HG02981 (cell line): ENCODE data around the gene FIGN.

Experiments
- ATAC-seq: cut with Tn5 transposase; IDR thresholded peaks from one replicate; pipeline ENCODE4 v1.9.1; 2021; ENCODE audit warnings: mild to moderate bottlenecking, moderate library complexity; ENCODE audit not compliant: unreplicated experiment

The FIGN gene

DNA sequence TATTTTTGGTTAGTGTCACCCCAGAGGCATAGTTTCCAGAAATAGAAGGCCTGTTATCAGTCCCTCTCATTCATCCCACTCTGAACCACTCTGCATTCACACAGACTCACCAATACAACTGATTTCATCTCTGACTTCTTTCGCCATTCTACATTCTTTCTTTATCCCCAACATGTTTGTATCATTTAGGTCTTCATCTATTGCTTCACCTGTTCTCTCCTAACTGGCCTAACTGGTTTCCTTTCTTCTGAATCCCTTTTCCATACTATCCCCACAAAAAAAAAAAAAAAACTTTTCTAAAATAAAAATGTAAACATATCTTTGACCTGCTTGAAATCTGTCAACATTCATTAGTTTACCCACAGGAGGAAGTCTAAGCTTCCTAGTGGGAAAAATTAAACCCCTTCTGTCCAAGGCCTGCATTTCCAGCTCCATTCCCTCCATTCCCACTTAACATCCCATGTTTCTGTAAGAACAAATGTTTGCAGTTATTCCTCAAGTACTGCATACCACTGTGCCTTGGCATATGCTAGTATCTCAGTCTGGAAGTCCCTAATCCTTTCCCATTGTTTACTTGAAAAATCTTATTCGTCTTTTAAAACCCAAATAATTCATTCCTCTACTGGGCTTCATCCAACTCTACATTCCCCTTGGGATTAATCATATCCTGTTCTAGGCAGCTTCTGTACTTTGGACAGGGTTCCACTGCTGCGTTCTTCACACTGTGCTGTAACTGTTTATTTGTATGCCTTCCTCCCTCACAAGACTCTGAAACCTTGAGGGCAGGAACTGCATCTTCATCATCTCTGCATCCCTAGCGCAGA is 68.5 kb downstream of the FIGN start:
- no peak for ATAC-seq

DNA sequence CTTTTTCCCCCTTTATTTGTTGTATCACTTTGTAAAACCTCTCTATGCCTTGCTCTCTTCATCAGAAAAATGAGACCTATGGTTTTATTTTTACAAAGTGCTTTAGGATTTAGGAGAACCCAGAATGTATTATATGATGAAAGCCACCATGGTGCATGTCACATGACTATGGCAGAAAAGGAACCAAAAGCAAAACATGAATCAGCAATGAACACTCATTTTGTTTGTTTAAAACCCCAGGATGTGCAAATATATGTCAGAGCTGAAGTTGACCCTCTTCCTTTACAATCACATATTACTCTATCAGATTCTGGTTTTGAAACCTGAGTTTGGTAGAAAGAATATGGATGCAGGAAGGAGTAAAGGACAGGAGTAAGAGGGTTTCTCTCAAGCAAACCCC is 70.0 kb downstream of the FIGN start:
- ATAC-seq: no peak

DNA sequence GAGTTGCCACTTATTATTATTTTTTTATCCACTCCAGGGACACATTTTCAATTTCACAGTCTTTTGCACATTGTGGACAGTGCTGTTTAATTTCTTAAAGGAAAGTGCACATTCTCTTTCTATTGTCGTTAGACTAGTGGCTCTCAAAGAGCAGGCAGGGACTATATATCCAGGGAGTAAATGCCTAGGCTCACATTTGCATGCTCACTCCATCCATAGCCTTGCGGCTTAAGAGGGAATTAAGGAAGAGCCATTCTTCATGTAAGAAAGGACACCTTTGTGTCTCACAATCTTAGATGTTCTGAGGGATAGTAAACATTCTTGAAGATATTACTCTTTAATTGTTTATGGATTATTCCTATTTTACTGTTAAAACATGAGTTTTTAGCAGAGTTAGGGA is 70.8 kb downstream of the FIGN start:
- no peak for ATAC-seq

DNA sequence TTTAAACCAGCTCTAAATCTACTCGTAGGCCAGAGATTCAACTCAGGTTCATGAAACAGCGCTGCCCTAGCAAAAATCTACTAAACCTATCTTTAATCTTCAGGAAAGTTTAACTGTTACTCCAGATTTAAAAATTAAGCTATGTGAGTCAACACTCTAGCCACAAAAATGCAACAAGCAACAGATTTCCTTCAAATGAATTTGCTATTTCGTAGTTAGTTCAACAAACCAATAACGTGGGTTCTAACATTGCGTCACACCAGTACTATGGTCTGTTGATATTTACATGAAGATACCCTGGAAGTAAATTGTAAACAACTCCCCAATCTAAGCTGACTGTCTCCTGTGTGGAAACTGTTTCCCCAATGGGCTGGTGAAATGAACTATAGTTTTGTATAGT is 71.2 kb downstream of the FIGN start:
- no peak for ATAC-seq

DNA sequence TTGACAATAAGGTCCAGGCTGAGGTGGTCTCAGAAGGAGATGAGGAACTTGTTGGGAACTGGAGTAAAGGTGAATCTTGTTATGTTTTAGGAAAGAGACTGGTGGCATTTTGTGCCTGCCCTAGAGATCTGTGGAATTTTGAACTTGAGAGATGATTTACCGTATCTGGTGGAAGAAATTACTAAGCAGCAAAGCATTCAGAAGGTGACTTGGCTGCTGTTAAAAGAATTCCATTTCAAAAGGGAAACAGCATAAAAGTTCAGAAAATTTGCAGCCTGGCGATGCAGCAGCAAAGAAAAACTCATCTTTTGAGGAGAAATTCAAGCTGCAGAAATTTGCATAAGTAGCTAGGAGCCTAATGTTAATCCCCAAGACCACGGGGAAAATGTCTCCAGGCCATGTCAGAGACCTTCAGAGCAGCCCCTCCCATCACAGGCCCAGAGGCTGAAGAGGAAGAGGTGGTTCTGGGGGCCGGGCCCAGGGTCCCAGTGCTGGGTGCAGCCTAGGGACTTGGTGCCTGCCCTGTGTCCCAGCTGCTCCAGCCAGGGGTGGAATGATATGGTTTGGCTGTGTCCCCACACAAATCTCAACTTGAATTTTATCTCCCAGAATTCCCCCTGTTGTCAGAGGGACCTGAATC is 73.5 kb downstream of the FIGN start:
- no peak for ATAC-seq

DNA sequence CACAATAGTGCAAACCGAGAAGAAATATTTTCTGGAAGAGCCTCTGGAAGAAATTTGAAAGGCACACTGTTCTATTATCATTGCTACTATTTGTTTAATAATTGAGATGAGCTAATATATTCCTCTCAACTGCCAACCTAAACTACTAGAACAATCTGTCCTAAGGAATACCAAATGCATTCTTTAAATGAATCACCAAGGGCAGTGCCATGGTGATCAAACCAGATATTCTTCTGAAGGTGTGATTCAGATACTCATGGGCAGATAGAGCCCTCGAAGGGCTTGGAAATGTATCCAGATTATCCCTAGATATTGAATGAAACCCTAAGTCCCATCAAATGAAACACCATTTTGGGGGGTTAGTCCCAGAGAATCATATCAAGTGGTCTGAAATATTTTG is 76.6 kb downstream of the FIGN start:
- ATAC-seq: no peak

DNA sequence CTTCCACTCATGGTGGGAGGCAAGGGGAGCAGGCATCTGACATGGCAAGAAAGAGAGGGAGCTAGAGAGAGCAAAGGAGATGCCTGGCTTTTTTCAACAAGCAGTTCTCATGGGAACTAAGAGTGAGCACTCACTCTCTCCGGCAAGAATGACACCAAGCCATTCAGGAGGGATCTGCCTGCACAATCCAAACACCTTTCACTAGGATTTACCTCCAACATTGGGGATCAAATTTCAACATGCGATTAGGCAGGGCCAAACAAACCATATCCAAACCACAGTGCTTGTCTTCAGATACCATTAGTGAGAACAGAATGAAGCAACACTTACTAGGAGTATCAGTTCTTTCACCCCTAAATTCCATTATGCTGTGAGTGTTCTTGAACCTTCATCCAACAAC is 77.3 kb downstream of the FIGN start:
- ATAC-seq: no peak

DNA sequence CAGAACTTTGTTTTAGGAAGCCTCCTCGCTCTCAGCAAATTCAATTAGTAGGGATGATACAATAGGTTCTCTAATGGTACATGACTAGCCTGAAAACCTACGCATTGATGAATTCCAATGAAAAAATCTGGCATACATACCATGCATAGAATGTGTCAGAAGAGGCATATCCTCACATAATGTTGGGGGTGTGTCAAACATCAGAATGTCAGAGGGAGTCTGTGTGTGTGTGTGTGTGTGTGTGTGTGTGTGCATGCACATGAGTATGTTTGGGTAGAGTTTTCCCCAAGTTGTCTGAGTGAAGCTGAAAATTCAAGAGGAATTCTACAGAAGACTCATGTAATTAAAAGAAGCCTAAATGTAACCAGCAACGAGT is 78.5 kb downstream of the FIGN start:
- no peak for ATAC-seq

DNA sequence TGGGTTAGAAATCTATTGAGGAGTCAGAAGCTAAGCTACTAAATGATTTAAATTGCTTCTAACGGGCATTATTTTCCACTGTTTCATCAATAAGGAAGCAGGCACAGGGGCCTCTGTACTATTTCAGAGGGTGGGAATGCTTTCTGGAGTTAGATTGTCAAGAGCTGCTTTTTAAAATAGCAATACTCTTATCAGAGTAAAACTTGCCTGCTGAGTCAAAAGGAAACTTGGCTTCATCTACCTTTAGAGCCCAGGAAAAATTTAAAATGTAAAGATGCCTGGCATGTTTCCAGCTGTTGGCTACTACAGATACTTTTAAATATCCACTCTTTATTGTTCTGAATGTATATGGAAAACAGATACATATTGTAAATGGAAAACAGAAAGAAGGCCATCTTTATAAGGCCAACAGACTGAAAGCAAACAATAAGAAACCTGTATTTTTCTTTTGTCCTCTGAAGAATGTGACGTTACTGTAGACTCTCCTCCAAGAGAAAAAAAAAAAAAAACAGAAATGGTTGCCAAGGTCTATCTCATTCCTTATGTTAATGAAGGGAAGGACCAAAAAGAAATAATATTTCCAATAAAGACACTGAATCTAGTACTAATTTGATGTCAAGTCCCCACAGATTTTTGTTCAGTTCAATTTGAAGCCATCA is 79.1 kb downstream of the FIGN start:
- no peak for ATAC-seq

DNA sequence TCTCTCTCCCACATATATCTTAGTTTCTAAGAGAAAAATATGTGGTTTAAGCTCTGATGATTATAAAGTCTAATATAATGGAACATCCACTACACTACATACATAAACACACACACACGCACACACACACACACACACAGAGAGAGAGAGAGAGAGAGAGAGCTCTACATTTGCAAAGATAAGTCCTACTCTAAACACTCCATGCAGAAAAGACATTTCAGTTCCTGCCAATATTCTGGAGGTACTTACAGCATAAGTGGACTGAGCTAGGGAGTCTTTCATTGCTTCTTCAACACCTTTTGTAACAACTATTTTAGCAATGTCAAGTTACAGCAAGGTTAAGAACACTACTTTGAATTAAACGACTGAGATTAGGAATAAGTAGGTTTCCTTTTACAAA is 80.1 kb downstream of the FIGN start:
- ATAC-seq: no peak

DNA sequence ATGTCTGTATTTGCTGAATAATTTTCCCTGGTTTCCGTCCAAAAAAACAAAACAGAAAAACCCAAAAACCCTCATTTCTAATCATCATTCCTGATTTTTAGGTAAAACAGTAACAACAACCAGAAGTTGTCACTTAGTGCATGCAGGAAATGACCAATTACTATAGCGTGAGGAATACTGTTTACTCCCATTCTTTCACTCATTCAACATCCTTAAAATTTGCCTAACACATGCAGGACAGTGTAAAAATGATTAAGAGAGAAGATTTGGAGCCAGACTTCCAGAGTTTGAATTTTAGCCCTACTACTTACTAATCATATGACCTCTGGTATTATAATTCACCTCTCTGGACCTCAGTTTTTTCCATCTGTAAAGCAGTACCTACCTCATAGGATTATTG is 83.1 kb downstream of the FIGN start:
- ATAC-seq: no peak

DNA sequence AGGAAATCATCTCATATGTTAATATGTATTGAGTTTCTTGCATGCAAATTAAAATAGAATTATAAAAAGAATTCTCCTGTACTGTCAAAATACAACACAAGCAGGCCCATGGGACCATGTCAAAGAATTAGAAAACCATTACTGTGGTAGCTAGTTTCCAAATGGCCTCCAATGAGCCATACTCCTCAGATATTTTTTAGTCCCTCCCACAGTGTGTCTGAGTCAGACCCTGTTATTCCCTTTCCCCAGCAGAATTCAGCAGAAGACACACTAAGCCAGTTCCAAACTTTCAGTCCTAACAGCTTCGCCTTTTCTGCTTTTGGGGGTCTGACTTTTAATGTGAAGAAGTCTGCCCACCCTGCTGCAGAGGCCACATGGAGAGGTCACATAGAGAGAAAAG is 86.7 kb downstream of the FIGN start:
- ATAC-seq: no peak

DNA sequence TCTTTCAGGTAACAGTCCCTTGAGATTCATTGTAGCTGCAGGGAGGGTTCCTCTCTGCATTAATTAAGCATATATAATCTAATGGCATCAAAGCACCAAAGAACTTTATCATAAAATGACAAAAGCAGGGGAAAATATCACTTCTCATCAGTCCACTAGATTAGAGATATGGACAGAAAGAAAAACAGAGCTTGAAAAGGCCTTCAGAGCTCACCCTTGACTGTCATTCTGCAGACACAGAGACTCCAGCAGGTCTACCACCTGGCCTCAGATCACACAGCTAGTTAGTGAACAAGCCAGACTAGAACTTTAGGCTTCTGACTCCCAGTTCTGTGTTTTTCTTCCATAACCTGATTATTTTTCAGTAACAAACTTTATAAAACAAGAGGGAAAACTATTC is 88.5 kb downstream of the FIGN start:
- no peak for ATAC-seq

DNA sequence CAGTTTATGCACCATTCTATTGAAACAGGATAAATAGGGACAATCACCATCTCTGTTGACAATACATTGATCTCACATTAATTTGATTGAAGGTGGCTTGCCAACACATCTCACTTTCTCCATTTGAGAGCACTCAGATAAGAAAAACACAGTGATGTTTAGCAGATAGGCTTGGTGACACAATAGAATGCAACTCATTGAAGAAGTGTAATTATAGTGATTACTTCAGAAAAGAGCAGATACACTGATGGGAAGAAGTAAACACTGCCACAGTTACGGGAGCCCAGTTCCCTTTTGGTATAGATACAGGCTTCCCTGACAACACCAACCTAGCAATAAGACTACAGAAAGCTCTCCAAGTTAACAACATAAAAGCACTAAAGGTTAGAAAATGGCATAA is 89.1 kb downstream of the FIGN start:
- no peak for ATAC-seq

DNA sequence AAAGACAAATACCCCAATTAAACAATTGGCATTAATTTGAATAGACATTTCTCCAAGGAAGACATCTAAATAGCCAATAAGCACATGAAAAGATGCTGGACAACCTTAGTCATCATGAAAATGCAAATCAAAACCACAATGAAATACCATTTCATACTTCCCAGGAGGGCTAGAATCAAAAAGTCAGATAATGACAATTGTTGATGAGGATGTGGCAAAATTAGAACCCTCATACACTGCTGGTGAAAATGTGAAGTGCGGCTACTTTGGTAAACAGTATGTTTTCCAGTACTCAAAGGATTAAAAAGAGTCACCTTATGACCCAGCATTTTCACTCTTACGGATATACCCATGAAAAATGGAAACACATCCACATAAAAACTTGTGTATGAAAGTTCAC is 91.6 kb downstream of the FIGN start:
- no peak for ATAC-seq

DNA sequence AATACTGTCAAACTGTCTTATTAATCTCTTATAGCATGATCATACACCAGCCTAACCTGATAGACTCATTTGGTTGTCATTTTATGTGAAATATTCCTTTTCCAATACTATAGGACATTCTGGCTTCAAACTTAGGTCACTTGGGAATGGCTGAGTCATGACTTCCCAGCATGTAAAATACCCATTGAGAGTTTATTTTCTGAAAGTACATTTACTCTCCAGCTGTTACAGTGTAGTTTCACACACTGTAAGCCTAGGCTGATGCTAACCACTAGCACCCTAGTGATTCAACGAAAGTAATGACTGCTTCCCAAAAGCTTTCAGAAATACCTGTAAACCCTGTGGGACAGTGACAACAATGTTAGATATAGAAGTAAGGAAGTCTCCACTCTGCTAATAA is 93.8 kb downstream of the FIGN start:
- ATAC-seq: no peak

DNA sequence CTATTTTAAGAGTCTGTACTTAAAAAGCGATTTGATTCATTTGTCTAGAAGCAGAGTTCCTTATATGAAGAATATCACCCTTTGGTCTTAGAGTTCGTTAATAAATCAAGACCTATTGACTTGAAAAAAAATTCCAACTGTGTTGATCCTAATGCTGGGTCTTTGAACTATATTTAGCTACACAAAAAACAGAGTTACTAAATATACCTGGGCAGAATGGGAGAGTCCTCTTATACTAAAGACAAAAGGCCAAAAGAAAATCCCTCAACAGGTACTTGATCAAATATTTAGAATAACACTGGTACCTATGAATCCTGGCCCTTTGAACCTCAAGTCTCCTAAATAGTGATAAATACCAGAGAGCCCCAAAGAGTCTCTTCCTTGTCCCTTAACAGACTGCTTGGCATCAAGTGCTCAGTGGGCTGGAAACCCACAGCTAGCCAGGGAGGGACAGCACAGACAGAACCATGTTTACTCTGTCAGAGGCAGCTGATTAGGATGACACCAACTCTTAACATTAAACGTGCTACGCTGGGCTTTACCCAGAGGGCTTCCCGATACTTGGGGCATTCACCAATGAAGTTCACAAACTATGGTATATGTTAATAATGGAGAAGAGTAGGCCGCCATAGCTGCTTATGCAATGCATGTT is 95.1 kb downstream of the FIGN start:
- ATAC-seq: no peak

DNA sequence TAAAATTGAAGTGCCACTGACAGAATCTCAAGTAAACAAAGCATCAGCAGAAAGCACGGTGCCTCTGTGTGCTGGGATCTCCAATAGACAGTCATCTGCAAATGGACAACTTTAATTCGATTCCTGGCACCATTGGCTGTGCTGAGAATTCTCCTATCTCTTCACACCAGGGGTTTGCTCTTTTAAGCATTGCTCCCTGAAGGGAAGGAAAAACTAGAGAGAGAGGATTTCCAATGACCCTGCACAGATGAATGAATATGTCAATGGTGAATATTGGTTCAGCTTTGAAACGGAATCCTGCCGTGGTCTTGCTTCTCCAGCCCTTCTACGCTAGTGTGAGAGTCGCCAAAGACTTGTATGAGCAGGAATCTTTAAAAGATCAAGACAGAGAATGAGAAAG is 97.9 kb downstream of the FIGN start:
- no peak for ATAC-seq

DNA sequence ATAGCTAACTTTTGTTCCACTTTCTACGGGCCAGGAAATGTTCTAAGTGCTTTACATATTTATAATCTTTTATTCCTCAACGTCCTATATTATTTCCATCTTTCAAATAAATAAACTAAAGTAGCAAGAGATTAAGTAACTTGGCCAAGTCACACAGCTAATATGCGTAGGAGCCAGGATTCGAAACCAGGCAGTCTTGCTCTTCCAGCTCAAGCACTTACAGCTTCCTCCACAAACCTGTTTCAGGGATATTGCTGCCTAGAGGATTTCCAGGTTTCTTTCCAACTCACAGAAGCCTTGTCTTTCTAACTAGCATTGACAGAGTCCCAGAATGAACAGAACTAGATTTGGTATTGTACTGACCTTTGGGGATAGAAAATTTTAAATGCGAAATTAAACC is 102.5 kb downstream of the FIGN start:
- ATAC-seq: no peak

DNA sequence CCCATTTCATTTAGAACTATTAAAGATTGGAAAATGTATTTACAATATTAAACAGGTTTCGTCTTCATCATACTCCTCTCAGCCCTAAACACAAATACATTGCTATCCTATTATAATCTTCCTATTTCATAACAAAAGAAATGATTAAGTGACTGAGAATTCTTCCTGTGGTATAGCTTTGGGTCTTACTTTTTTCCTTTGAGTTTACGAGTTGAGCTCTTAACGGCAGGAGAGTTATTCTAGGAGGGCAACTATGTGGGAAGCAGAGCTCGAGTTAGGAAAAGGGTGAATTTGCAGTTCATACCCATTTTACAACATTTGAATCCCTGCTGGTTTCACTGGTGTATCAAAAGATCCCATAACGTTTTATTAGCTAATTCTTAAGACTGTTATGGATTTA is 105.0 kb downstream of the FIGN start:
- ATAC-seq: no peak

DNA sequence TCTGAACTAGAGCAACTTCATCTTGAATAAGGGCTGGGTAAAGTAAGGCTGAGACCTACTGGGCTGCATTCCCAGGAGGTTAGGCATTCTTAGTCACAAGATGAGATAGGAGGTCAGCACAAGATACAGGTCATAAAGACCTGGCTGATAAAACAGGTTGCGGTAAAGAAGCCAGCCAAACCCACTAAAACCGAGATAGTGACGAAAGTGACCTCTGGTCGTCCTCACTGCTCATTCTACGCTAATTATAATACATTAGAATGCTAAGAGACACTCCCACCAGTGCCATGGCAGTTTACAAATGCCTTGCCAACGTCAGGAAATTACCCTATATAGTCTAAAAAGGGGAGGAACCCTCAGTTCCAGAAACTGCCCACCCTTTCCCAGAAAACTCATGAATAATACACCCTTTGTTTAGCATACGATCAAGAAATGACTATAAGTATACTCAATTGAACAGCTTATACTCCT is 109.1 kb downstream of the FIGN start:
- ATAC-seq: no peak

DNA sequence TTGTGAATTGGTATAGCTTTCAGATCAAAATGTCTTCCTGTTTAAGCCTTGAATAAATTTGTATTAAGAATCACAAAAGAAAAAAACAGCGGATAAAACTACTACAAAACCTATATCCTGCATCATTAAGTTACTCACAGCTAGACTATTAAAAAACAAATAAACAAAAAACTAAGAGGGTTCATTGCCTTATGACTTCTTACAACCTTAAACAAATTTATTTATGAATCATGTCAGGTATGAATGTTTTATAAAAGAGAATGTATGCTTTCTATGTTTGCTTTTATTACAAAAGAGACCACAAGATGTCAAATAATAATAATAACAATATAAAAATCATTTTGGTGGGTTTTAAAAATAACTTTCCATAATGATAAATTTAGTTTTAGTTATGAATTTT is 109.6 kb downstream of the FIGN start:
- ATAC-seq: no peak
